ENCODE data around the gene MYF6.

Gene MYF6

GRCh38 chr12:80714846-80715245, 7.4 kb downstream of the MYF6 start:
- Histone ChIP-seq H3K9me3 (ENCODE audit: control insufficient read depth, insufficient read depth, low read length) (no peaks in the 10 kb centered on the region), H3K27ac (ENCODE audit: low read length) (no peak overlapping the region), H3K4me1 (ENCODE audit: control insufficient read depth, insufficient read depth, low read length) (peaks cover 1% of the 10 kb centered on the region; the same call in 1 of the 2 replicates), H3K36me3 (ENCODE audit: control insufficient read depth, insufficient read depth, low read length) (no peaks in the 10 kb centered on the region), H3K4me3 (ENCODE audit: low read length) (no peak overlapping the region), H3K27me3 (ENCODE audit: control insufficient read depth, insufficient read depth, low read length) (peaks cover 13% of the 10 kb centered on the region; the same call in 1 of the 2 replicates)
- no peak for DNase-seq (ENCODE audit: low read depth, low spot score)
- WGBS (ENCODE audit: insufficient coverage, insufficient read length): no CpG with 5 or more reads among the region's 3 CpGs

- DNase-seq (ENCODE audit: low read depth, low spot score): no peak
- no peaks in the 10 kb centered on the region for H3K4me1 ChIP-seq (ENCODE audit: control insufficient read depth, insufficient read depth, low read length)
- H3K4me3 ChIP-seq (ENCODE audit: low read length): no peak overlapping the region
- H3K27ac ChIP-seq (ENCODE audit: low read length): no peak overlapping the region
- H3K9me3 ChIP-seq (ENCODE audit: control insufficient read depth, insufficient read depth, low read length): no peaks in the 10 kb centered on the region
- peaks cover 5% of the 10 kb centered on the region; the same call in 1 of the 2 replicates for H3K27me3 ChIP-seq (ENCODE audit: control insufficient read depth, insufficient read depth, low read length)
- no peaks in the 10 kb centered on the region for H3K36me3 ChIP-seq (ENCODE audit: control insufficient read depth, insufficient read depth, low read length)
- WGBS (ENCODE audit: insufficient coverage, insufficient read length): no CpG with 5 or more reads among the region's 10 CpGs
These were observed 8.3 kb downstream of the MYF6 start for GRCh38 chr12:80715713-80716249.

GRCh38 chr12:80716696-80717469, 9.4 kb downstream of the MYF6 start, which contains the start of gene MYF5:
Gene MYF5, plus strand, starts transcription at chr12:80716912. Its CDS starts 152 bp downstream, at chr12:80717064.
- peaks cover 4% of the 10 kb centered on the region; the same call in 1 of the 2 replicates for H3K27me3 ChIP-seq (ENCODE audit: control insufficient read depth, insufficient read depth, low read length)
- H3K36me3 ChIP-seq (ENCODE audit: control insufficient read depth, insufficient read depth, low read length): no peaks in the 10 kb centered on the region
- no peak for DNase-seq (ENCODE audit: low read depth, low spot score)
- H3K27ac ChIP-seq (ENCODE audit: low read length): no peak within 1 kb of the TSS
- H3K4me1 ChIP-seq (ENCODE audit: control insufficient read depth, insufficient read depth, low read length): no peaks in the 10 kb centered on the region
- no peaks in the 10 kb centered on the region for H3K9me3 ChIP-seq (ENCODE audit: control insufficient read depth, insufficient read depth, low read length)
- no peak within 1 kb of the TSS for H3K4me3 ChIP-seq (ENCODE audit: low read length)
- WGBS (ENCODE audit: insufficient coverage, insufficient read length): no CpG with 5 or more reads among the region's 45 CpGs

GRCh38 chr12:80717856-80718255, 10.4 kb downstream of the MYF6 start:
- no CpG with 5 or more reads among the region's 4 CpGs for WGBS (ENCODE audit: insufficient coverage, insufficient read length)
- no peak for DNase-seq (ENCODE audit: low read depth, low spot score)
- Histone ChIP-seq H3K4me3 (ENCODE audit: low read length) (no peak overlapping the region), H3K4me1 (ENCODE audit: control insufficient read depth, insufficient read depth, low read length) (no peaks in the 10 kb centered on the region), H3K36me3 (ENCODE audit: control insufficient read depth, insufficient read depth, low read length) (no peaks in the 10 kb centered on the region), H3K9me3 (ENCODE audit: control insufficient read depth, insufficient read depth, low read length) (no peaks in the 10 kb centered on the region), H3K27me3 (ENCODE audit: control insufficient read depth, insufficient read depth, low read length) (peaks cover 1% of the 10 kb centered on the region; the same call in 1 of the 2 replicates), H3K27ac (ENCODE audit: low read length) (no peak overlapping the region)

- no peak overlapping the region for H3K4me3 ChIP-seq (ENCODE audit: low read length)
- whole genome bisulfite sequencing (ENCODE audit: insufficient coverage, insufficient read length): no CpG with 5 or more reads among the region's 1 CpG
- no peaks in the 10 kb centered on the region for H3K9me3 ChIP-seq (ENCODE audit: control insufficient read depth, insufficient read depth, low read length)
- no peak overlapping the region for H3K27ac ChIP-seq (ENCODE audit: low read length)
- no peaks in the 10 kb centered on the region for H3K4me1 ChIP-seq (ENCODE audit: control insufficient read depth, insufficient read depth, low read length)
- no peaks in the 10 kb centered on the region; the same call in 1 of the 2 replicates for H3K27me3 ChIP-seq (ENCODE audit: control insufficient read depth, insufficient read depth, low read length)
- no peak for DNase-seq (ENCODE audit: low read depth, low spot score)
- H3K36me3 ChIP-seq (ENCODE audit: control insufficient read depth, insufficient read depth, low read length): no peaks in the 10 kb centered on the region
These were observed 13.1 kb downstream of the MYF6 start for GRCh38 chr12:80720516-80720915.

- no peak for DNase-seq (ENCODE audit: low read depth, low spot score)
- no peaks in the 10 kb centered on the region for H3K27me3 ChIP-seq (ENCODE audit: control insufficient read depth, insufficient read depth, low read length)
These were observed 13.9 kb downstream of the MYF6 start for GRCh38 chr12:80721326-80721725.

GRCh38 chr12:80745851-80746505, 38.5 kb downstream of the MYF6 start:
- no peak for DNase-seq (ENCODE audit: low read depth, low spot score)
- H3K27ac ChIP-seq (ENCODE audit: low read length): no peak overlapping the region
- no peak overlapping the region for H3K4me3 ChIP-seq (ENCODE audit: low read length)
- H3K36me3 ChIP-seq (ENCODE audit: control insufficient read depth, insufficient read depth, low read length): no peaks in the 10 kb centered on the region
- H3K4me1 ChIP-seq (ENCODE audit: control insufficient read depth, insufficient read depth, low read length): no peaks in the 10 kb centered on the region
- H3K9me3 ChIP-seq (ENCODE audit: control insufficient read depth, insufficient read depth, low read length): no peaks in the 10 kb centered on the region
- H3K27me3 ChIP-seq (ENCODE audit: control insufficient read depth, insufficient read depth, low read length): no peaks in the 10 kb centered on the region
- WGBS (ENCODE audit: insufficient coverage, insufficient read length): no CpG with 5 or more reads among the region's 6 CpGs

More at GRCh38 chr12:80721326-80721725, 13.9 kb downstream of the MYF6 start:
- Histone ChIP-seq H3K4me3 (ENCODE audit: low read length) (no peak overlapping the region), H3K4me1 (ENCODE audit: control insufficient read depth, insufficient read depth, low read length) (no peaks in the 10 kb centered on the region), H3K36me3 (ENCODE audit: control insufficient read depth, insufficient read depth, low read length) (no peaks in the 10 kb centered on the region), H3K9me3 (ENCODE audit: control insufficient read depth, insufficient read depth, low read length) (no peaks in the 10 kb centered on the region), H3K27ac (ENCODE audit: low read length) (no peak overlapping the region)
- WGBS (ENCODE audit: insufficient coverage, insufficient read length): no CpG with 5 or more reads among the region's 3 CpGs

- no peaks in the 10 kb centered on the region for H3K9me3 ChIP-seq (ENCODE audit: control insufficient read depth, insufficient read depth, low read length)
- no peak for DNase-seq (ENCODE audit: low read depth, low spot score)
- H3K27ac ChIP-seq (ENCODE audit: low read length): no peak overlapping the region
- H3K4me3 ChIP-seq (ENCODE audit: low read length): no peak overlapping the region
- H3K27me3 ChIP-seq (ENCODE audit: control insufficient read depth, insufficient read depth, low read length): no peaks in the 10 kb centered on the region
- no peaks in the 10 kb centered on the region for H3K36me3 ChIP-seq (ENCODE audit: control insufficient read depth, insufficient read depth, low read length)
- WGBS (ENCODE audit: insufficient coverage, insufficient read length): no CpG with 5 or more reads among the region's 2 CpGs
- no peaks in the 10 kb centered on the region for H3K4me1 ChIP-seq (ENCODE audit: control insufficient read depth, insufficient read depth, low read length)
These were observed 40.4 kb downstream of the MYF6 start for GRCh38 chr12:80747800-80748199.

GRCh38 chr12:80749456-80749855, 42.0 kb downstream of the MYF6 start:
- DNase-seq (ENCODE audit: low read depth, low spot score): no peak
- no peaks in the 10 kb centered on the region for H3K9me3 ChIP-seq (ENCODE audit: control insufficient read depth, insufficient read depth, low read length)
- WGBS (ENCODE audit: insufficient coverage, insufficient read length): no CpG with 5 or more reads among the region's 2 CpGs
- no peaks in the 10 kb centered on the region for H3K36me3 ChIP-seq (ENCODE audit: control insufficient read depth, insufficient read depth, low read length)
- no peaks in the 10 kb centered on the region for H3K27me3 ChIP-seq (ENCODE audit: control insufficient read depth, insufficient read depth, low read length)
- no peaks in the 10 kb centered on the region for H3K4me1 ChIP-seq (ENCODE audit: control insufficient read depth, insufficient read depth, low read length)
- no peak overlapping the region for H3K27ac ChIP-seq (ENCODE audit: low read length)
- no peak overlapping the region for H3K4me3 ChIP-seq (ENCODE audit: low read length)

GRCh38 chr12:80752464-80752863, 45.0 kb downstream of the MYF6 start:
- no peaks in the 10 kb centered on the region for H3K4me1 ChIP-seq (ENCODE audit: control insufficient read depth, insufficient read depth, low read length)
- H3K27ac ChIP-seq (ENCODE audit: low read length): no peak overlapping the region
- H3K36me3 ChIP-seq (ENCODE audit: control insufficient read depth, insufficient read depth, low read length): no peaks in the 10 kb centered on the region
- H3K27me3 ChIP-seq (ENCODE audit: control insufficient read depth, insufficient read depth, low read length): no peaks in the 10 kb centered on the region
- DNase-seq (ENCODE audit: low read depth, low spot score): no peak
- no peaks in the 10 kb centered on the region for H3K9me3 ChIP-seq (ENCODE audit: control insufficient read depth, insufficient read depth, low read length)
- no peak overlapping the region for H3K4me3 ChIP-seq (ENCODE audit: low read length)
